Measurements from ENCODE around the gene LRP6.
"Not testable (repeated sequence)": the region's sequence is repeated elsewhere in the genome, so short reads cannot be mapped to it uniquely, and the experiment has no call there.

The LRP6 gene

DNA sequence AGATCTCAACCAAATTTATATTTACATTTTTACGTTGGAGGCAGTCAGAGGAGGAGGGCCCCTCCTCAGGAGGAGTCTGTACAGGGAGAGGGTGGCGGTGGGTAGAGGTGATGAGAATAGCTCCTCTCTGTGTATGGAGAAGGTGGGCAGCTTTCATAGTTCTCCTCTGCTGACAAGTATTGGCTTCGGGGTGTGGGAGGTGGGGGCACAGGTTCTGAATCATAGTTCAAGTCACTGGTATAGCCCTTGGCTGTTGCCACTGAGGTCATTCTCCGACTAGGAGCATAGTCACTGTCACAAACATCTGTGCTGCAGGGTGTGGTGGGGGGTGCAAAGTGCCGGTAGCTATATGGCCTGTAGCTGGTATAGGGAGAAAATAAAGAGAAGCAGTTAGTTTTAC, 145.8 kb downstream of the LRP6 start:
- no peak for DNase-seq (ENCODE audit: low read depth)

DNA sequence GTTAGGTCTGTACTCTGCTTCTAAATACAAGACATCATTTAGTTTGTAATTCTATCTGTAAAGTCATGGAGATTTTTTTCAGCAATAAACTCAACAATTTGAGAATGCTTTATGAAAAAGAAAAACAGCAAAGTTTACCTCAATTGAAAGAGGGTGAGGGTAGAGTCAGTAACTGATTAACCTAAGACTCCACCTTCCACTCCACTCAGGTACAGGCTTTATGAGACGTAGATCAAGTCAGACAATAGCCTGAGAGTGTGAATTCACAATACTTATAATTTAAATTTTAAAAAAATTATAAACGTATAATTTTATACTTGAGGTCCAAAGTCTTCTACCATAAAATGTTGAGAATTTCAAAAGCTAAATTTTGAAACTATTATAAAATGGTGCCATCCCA, 150.2 kb downstream of the LRP6 start:
- no peak for DNase-seq (ENCODE audit: low read depth)

DNA sequence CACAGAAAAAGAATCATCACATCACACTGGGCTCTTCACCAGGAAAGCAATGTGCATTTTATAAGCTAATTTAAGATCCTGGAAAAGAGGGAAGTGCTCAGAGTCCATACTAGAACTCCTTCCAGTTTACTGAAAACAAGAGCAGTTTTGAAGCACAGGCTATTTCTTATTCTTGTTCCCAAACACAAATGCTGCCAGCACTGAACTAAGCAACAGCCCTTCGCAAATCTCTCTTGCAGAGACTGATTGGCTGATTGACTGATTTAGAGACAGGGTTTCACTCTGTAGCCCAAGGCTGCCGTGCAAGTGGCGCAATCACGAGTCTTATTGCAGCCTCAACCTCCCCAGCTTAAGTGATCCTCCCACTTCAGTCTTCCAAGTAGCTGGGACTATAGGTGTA, 151.3 kb downstream of the LRP6 start:
- DNase-seq (ENCODE audit: low read depth): no peak

DNA sequence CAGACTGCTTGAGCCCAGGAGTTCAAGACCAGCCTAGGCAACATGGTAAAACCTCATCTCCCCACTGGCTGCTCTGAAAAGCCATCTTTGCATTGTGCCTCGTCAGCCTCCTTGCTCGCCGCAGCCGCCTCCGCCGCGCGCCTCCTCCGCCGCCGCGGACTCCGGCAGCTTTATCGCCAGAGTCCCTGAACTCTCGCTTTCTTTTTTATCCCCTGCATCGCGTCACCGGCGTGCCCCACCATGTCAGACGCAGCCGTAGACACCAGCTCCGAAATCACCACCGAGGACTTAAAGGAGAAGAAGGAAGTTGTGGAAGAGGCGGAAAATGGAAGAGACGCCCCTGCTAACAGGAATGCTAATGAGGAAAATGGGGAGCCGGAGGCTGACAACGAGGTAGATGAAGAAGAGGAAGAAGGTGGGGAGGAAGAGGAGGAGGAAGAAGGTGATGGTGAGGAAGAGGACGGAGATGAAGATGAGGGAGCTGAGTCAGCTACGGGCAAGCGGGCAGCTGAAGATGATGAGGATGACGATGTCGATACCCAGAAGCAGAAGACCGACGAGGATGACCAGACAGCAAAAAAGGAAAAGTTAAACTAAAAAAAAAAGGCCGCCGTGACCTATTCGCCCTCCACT, 155.8 kb downstream of the LRP6 start:
- not testable (repeated sequence) for DNase-seq (ENCODE audit: low read depth)

DNA sequence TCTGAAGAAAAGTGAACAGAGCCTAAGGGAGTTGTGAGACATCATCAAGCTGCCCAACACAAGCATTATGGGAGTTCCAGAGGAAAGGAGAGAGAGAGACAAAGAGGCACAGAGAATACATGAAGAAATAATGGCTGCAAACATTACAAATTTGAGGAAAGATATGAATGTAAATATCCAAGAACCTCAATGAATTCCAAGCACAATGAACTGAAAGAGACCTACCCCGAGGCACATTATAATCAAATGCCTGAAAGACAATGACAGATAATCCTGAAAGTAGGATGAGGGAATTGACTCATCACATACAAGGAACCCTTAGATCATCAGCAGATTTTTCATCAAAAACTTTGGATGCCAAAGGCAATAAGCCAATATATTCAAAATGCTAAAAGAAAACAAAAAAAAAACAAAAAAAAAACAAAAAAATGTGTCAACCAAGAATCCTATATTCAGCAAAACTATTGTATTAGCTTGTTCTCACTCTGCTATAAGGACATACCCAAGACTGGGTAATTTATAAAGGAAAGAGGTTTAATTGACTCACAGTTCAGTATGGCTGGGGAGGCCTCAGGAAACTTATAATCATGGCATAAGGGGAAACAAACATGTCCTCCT, 158.3 kb downstream of the LRP6 start:
- no peak for DNase-seq (ENCODE audit: low read depth)

DNA sequence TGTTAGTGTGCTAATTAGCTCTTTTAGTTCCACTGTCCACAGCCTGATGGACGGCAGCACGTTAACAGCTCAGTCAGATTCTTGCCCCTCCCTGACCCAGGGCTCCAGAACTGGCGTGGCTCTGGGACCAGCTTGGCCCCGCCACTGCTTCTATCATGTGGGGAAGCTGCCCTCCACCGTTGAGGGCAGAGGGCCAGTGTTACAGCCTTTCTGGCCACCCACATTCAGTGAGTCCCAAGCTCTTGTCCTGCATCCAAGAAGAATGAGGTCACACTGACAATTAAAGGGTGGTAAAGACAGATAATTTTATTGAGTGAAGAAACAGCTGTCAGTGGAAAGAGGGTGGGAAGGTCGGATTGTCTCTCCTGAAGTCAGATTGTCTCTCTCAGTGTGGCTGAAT, 159.2 kb downstream of the LRP6 start:
- no peak for DNase-seq (ENCODE audit: low read depth)

DNA sequence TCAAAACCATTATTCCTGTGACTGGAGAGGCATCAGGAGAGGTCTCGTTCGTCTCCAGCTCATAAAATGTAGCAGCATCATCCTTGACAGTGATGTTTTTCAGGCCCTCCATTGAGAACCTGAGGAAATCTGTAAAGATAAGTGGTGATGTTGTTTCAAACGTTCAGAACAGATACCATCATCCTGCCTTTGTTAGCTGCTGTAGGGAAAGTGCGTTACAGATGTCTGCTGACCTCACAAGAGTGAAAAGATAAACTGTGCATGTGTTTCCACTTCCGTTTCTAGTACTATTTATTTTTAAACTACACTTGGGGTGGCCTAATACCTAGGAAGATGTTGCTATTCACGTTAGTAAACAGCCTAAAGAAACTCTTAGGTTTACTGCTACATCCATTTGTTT, 167.7 kb downstream of the LRP6 start:
- no peak for DNase-seq (ENCODE audit: low read depth)

DNA sequence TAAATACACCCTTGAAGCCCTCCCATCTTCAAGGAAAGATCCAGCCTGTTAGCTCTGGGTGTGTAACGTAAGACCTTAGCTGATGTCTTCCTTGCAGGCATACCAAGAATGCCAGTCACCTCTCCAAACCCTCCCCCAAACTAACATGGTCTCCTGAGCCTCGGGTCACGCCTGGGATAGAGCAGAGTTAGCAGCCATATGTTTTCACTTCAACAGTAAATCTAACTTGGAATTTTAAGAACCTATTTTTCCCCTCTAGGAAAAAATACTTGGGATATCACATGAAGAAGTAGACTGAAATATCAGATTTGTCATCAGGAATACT, 168.2 kb downstream of the LRP6 start:
- DNase-seq (ENCODE audit: low read depth): no peak

DNA sequence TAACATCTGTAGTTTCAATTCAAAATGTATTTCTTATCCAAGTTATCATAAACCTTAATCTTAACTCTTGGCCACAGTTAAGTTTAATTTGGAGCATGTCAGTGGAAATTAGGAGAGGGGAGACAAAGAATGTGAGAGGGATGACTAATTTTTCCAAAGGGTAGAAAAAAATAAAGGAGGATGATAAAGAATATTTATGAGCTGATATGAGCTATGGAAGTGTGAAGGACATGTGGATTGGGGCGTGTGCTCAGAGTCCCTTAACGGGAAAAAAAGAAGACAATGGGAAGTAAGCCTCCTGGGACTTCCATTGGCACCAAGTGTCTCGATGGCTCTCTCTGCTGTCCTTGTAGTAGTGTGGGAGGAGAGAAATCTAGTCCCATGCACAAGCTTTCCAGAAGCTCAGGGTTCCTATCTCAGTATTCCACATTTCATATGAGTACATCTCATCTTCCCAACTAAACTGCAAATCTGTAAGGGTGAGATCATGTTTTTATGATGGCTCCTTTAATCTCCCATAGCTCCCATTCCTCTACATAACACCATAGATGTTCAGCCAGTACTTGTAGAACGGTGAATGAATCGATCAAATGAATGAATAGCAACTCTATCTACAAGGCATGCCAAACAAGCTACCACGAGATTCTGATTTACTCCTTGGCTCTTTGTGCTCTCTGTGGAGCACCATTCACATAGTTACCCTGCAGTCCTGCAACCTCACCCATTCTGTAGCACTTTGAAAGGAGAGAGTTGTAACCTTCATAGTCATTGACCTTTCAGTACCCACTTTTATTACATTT, 168.8 kb downstream of the LRP6 start:
- DNase-seq (ENCODE audit: low read depth): no peak

DNA sequence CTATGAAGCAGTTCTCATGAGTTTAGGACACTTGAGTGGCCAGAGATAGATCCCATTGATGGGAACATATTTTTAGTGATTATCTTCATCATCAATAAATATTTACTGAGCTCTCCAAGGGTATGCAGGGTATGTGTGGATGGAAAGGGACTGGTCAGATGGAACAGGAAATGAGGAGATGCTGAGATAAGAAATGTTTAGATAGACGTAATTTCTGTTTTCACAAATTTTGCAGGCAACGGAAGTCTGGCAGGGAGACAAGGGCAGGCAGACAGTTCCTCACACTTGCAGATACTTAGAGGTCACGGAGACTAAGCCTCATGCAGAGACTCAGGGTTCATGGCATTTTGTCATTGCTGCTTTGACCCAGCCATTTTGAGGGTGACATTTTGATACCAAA, 171.8 kb downstream of the LRP6 start:
- DNase-seq (ENCODE audit: low read depth): no peak

DNA sequence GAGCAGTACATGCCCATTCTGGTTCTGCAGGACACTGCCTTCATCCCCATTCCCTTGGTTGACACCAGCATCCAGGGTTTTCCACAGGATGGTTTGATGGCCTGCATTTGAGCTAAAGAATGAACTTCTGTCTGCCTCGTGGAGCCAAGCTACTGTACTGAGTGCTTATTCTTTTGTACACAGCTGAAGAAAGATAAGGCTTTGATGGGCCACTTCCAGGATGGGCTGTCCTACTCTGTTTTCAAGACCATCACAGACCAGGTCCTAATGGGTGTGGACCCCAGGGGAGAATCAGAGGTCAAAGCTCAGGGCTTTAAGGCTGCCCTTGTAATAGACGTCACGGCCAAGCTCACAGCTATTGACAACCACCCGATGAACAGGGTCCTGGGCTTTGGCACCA, 172.4 kb downstream of the LRP6 start:
- no peak for DNase-seq (ENCODE audit: low read depth)

DNA sequence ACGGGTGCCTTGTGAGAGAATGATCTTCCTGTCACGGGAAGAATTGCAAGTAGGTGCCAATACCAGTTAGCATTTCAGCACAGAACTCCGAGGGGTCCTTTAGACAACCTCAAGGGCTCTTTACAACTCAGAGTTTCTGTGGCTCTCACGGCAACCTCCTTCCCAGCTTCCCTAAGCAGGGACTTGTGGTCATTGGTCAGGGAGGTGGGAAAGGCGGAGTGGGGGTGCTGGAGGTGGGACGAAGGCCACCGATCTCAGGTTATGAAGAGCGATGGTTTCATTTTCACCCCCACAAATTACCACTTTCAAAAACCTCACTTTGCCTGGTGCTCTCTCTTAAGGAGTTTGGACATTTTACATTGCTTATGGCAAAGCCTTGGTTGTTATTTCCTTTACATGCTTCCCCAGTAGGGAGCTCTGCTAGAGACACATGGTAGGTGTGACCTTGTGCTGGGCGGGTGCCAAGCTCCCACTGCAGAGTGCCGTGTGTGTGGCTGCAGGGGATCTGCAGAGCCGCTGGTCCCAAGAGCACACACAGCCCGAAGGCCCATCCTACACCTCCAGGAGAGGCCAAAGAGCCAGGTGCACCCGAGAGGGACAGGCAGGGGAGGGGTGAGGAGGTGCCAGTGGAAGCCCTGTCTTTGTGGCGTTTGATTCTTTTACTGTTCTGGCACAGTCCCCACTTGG, 174.7 kb downstream of the LRP6 start:
- DNase-seq (ENCODE audit: low read depth): no peak

DNA sequence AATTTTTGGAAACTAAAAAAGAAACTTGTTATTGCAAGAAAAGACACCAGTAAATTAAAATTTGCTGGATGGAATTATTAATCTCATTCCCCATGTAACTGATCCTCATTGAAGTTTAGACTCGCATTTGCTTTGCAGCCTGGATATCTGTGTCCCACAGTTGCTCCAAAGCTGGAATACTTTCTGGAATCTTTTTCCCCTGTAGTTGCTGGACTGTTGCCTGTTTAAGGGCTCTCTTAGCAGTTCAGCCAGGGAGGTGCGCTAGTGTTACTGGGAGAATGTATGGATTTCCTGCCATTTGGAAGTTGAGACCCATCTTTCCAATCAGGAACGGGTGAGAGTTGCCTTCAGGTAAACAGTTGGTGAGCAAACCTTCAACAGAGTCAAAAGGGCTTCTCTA, 175.8 kb downstream of the LRP6 start:
- DNase-seq (ENCODE audit: low read depth): no peak

DNA sequence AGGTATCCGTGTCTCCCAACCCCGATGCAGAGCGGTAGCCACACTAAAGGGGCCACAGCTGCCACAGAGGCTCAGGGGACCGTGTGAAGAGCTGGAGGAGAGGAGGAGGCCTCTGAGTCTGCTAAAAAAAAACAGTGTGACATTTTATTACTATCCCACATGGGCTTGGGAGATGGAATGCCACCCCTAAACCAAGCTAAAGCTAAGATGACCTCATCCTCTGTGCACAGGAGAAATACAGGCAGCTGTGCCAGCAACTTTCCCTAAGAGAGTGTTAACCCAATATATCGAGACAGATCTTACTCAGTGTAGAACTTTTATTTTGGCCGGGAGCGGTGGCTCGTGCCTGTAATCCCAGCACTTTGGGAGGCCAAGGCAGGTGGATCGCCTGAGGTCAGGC, 178.1 kb downstream of the LRP6 start:
- DNase-seq (ENCODE audit: low read depth): no peak

DNA sequence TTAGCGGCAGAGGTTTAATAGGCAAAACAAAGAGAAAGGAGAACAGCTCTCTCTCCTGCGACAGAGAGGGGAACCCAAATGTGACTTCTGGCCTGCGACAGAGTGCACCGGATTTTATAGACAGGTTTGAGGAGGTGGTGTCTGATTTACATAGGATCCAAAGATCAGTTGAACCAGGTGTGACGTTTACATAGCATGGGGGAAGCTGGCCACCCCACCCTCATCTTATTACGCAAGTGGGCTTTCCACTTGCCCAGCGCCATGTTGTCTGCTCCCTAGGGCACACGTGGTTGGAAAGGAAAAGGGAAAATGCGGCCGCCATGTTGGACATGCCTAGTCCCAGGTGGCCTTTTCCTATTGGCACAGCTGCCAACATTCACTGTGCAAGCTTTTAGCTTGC, 178.7 kb downstream of the LRP6 start:
- no peak for DNase-seq (ENCODE audit: low read depth)

DNA sequence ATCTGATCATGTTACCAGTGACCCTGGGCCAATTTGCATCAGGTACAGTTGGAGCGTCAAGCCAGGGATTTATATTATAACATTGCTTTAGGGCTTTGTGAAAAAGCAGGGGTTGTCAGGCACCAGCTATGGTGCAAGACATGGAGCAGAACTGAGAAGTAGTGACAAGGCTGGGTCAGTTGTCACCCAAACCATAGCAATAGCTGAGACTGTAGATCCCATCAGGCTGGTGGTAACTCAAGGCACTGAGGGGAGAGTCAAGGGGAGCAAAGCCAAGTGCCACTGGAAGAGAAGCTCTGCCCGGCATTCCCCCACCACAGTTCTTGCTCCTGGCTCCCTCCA, 179.2 kb downstream of the LRP6 start:
- DNase-seq (ENCODE audit: low read depth): no peak

DNA sequence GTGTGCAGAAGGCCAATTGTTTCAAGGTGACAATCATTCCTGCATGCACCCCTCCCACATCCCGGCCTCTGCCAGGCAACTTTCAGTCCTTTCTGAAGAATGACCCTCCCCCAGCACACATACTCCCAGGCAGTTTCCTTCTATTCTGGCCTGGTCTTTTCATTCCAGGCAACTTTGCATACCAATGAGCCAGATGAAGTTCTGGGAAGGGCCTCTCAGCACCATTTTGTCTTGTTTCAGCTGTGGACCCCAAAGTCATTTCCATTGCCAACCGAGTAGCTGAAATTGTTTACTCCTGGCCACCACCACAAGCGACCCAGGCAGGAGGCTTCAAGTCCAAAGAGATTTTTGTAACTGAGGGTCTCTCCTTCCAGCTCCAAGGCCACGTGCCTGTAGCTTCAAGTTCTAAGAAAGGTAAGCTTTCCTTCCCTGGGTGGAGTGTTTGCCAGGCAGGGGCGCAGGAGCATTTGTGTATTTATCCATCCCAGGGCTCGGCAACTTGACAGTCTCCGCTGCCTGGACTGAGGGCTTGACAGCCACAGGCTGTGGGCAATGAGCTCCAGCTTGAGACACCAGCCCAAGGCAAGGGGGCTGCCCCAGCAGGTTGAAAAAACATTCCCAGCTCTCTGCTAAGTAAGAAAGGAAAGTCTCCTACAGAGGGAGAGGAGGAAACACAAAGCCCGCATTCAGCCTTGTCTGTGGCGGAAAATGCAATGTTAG, 179.7 kb downstream of the LRP6 start:
- DNase-seq (ENCODE audit: low read depth): no peak

DNA sequence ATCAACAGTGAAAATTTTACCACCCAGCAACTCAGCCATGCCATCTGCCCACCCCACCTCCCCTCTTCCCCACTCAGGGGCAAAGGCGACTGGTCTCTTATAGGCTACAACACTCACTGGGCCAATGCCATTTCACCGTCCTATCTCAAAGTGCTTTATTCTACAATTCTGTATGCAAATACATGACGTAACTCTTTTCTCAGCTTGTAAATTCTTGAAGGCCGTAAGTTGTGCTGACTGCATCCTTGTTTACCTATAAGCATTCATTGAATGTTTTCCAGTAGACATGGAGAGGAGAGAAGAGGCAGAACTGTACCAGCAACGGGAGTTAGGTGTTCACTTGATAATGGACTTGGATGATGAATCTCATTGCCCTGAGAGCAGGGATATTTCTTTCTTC, 180.5 kb downstream of the LRP6 start:
- DNase-seq (ENCODE audit: low read depth): no peak

DNA sequence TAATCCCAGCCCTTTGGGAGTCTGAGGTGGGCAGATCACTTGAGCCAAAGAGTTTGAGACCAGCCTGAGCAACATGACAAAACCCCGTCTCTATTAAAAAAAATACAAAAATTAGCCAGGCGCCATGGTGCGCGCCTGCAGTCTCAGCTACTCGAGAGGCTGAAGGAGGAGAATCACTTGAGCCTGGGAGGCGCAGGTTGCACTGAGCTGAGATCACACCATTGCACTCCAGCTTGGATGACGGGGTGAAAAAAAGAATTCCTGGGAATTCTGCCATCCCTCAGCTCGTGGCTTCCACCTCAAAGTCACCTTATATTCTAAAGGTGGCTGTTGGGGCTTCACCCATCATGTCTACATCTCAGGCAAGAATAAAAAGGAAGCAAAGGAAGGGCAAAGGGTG, 183.2 kb downstream of the LRP6 start:
- DNase-seq (ENCODE audit: low read depth): no peak

DNA sequence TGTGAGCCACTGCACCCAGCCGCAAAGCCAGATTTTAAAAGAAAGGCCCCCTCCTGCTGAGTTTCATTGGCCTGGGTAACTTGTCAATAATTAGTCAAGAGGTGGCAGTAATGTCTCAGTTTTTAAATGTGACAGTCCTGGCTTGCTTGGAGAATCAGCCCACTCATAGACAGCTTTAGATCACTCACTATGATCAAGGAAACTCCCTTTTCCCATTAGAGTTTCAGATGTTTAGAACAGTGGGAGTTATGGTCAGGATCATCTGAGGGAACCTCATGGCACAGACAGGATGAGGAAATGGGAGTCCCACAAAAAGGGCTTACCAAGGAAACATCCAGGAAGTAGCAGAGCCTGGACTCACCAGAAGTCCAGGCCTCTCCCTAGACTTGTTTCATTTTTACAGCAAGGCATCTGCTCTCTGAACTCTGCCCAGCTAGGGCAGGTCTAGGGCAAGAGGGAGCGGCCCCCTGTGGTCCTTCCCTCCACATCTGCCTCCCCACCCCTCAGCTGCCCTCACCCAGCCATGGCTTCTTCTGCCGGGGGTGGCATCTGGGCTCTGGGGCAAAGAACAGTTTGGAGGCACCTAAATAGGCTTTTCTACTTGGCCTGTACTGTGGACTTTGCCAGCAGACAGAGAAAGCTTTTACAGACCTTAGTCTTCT, 184.9 kb downstream of the LRP6 start:
- DNase-seq (ENCODE audit: low read depth): no peak

DNA sequence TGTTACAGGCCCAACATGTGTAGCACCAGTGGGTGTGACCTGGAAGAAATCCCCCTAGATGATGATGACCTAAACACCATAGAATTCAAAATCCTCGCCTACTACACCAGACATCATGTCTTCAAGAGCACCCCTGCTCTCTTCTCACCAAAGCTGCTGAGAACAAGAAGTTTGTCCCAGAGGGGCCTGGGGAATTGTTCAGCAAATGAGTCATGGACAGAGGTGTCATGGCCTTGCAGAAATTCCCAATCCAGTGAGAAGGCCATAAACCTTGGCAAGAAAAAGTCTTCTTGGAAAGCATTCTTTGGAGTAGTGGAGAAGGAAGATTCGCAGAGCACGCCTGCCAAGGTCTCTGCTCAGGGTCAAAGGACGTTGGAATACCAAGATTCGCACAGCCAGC, 187.6 kb downstream of the LRP6 start:
- DNase-seq (ENCODE audit: low read depth): no peak
